ENCODE measurements around the gene GBF1. TPM values are rescaled to one million over a fixed set of nuclear protein-coding genes. Genes with fewer than 3 reads are reported as not detected.

The GBF1 gene
- total and polyA plus RNA-seq, 2 of the 13 experiments (the other 11 are each of a cell fraction or from before 2014, with no cell fraction given): 17.1 to 21.9 TPM

GRCh38 chr10:102421757-102422512, 176.6 kb downstream of the GBF1 start (continued):
- TF ChIP-seq PITX1 (CRISPR knock-in tag; IDR thresholded peaks at IDR 0.05): no peak; the same call in 1 of the 2 replicates
- no peak for TF ChIP-seq ZNF101 (CRISPR knock-in tag; IDR thresholded peaks at IDR 0.05; ENCODE audit: borderline replicate concordance, low read depth)
- TF ChIP-seq PATZ1 (CRISPR knock-in tag; IDR thresholded peaks at IDR 0.05): no peak
- TF ChIP-seq ZNF318 (CRISPR knock-in tag; IDR thresholded peaks at IDR 0.05): no peak
- TF ChIP-seq ZBTB44 (CRISPR knock-in tag; IDR thresholded peaks at IDR 0.05): no peak
- 0 out of 2 replicates have a peak, but pooled peaks have one; percentile 3 for TF ChIP-seq ZNF264 (CRISPR knock-in tag; IDR thresholded peaks at IDR 0.05)
- no peak for TF ChIP-seq EZH2 (conservative IDR thresholded peaks at IDR 0.05; ENCODE audit: low read depth, low read length)
- no peak for TF ChIP-seq FOXO1 (CRISPR knock-in tag; IDR thresholded peaks at IDR 0.05)
- 0 out of 2 replicates have a peak, but pooled peaks have one; percentile 18 for TF ChIP-seq DRAP1 (CRISPR knock-in tag; IDR thresholded peaks at IDR 0.05)
- TF ChIP-seq E2F1 (CRISPR knock-in tag; IDR thresholded peaks at IDR 0.05): no peak
- TF ChIP-seq RBM39 (IDR thresholded peaks at IDR 0.05; ENCODE audit: low read depth, low read length, poor library complexity, severe bottlenecking): no peak
- no peak for TF ChIP-seq CBX5 (CRISPR knock-in tag; IDR thresholded peaks at IDR 0.05; ENCODE audit: borderline replicate concordance)
- TF ChIP-seq GFI1 (CRISPR knock-in tag; IDR thresholded peaks at IDR 0.05; ENCODE audit: borderline replicate concordance): 0 out of 2 replicates have a peak, but pooled peaks have one; percentile 38
- TF ChIP-seq BORCS8-MEF2B (CRISPR knock-in tag; IDR thresholded peaks at IDR 0.05): peak; percentile 7; the same call in 1 of the 2 replicates
- TF ChIP-seq MXI1 (IDR thresholded peaks at IDR 0.05; ENCODE audit: borderline replicate concordance, low read depth, low read length): 0 out of 3 replicates have a peak, but pooled peaks have one; percentile 36
